Kidney glomerular epithelial cell (primary cell): ENCODE results near the gene CCDC88C.
A peak's percentile ranks its signal among the peaks of the same experiment; 100 is the strongest.
"Not testable (repeated sequence)": the region's sequence is repeated elsewhere in the genome, so short reads cannot be mapped to it uniquely, and the experiment has no call there.

Experiments used
- DNase-seq: peaks from one replicate; lab custom pipeline; 2025; lab: John Stamatoyannopoulos, UW

Gene CCDC88C

GRCh38 chr14:91250912-91251311 is 166.7 kb downstream of the CCDC88C start:
- no peak for DNase-seq

GRCh38 chr14:91249841-91250616 is 167.6 kb downstream of the CCDC88C start:
- DNase-seq, result peak; percentile 86

GRCh38 chr14:91246051-91246852 is 171.4 kb downstream of the CCDC88C start:
- DNase-seq, result no peak

GRCh38 chr14:91245616-91246015 is 172.0 kb downstream of the CCDC88C start:
- DNase-seq, result not testable (repeated sequence)

- DNase-seq, result no peak
These were observed 172.6 kb downstream of the CCDC88C start for GRCh38 chr14:91245029-91245428.

GRCh38 chr14:91244501-91244901 is 173.1 kb downstream of the CCDC88C start, which contains the start of gene GPR68:
TSS of gene GPR68 (minus strand) at chr14:91244704. CDS start at chr14:91235050, 9,654 bp downstream.
- DNase-seq, result peak; percentile 29

GRCh38 chr14:91243074-91243471 is 174.5 kb downstream of the CCDC88C start:
- no peak for DNase-seq

GRCh38 chr14:91242635-91243034 is 175.0 kb downstream of the CCDC88C start:
- no peak for DNase-seq

GRCh38 chr14:91241863-91242262 is 175.8 kb downstream of the CCDC88C start:
- no peak for DNase-seq

GRCh38 chr14:91238661-91239060 is 179.0 kb downstream of the CCDC88C start:
- no peak for DNase-seq

- DNase-seq, result no peak
These were observed 179.5 kb downstream of the CCDC88C start for GRCh38 chr14:91238085-91238484.

GRCh38 chr14:91237219-91237618 is 180.4 kb downstream of the CCDC88C start:
- no peak for DNase-seq

- DNase-seq, result no peak
These were observed 181.8 kb downstream of the CCDC88C start for GRCh38 chr14:91235841-91236240.

- no peak for DNase-seq
These were observed 182.9 kb downstream of the CCDC88C start for GRCh38 chr14:91234791-91235114.

GRCh38 chr14:91233936-91234790 is 183.5 kb downstream of the CCDC88C start:
- no peak for DNase-seq

- no peak for DNase-seq
These were observed 185.0 kb downstream of the CCDC88C start for GRCh38 chr14:91232603-91233002.

GRCh38 chr14:91232052-91232451 is 185.6 kb downstream of the CCDC88C start:
- no peak for DNase-seq

- DNase-seq, result no peak
These were observed 186.2 kb downstream of the CCDC88C start for GRCh38 chr14:91231446-91231845.

- DNase-seq, result no peak
These were observed 187.1 kb downstream of the CCDC88C start for GRCh38 chr14:91230397-91231035.

- DNase-seq, result no peak
These were observed 187.8 kb downstream of the CCDC88C start for GRCh38 chr14:91229743-91230200.

- no peak for DNase-seq
These were observed 188.6 kb downstream of the CCDC88C start for GRCh38 chr14:91229005-91229382.
